Common myeloid progenitor, CD34-positive (primary cell): ENCODE results near the gene TTC28.

Experiments
- CTCF ChIA-PET: fragments of 350-600 bp; sonication (Branson Sonifier 250); formaldehyde crosslinking; loops from one replicate; lab custom pipeline; 2021; ENCODE audit warnings: antibody characterized with exemption; lab: Charles Lee
- POLR2A ChIA-PET: fragments of 350-600 bp; sonication (Branson Sonifier 250); formaldehyde crosslinking; loops from one replicate; lab custom pipeline; 2021; ENCODE audit warnings: antibody characterized with exemption; lab: Charles Lee
- DNase-seq, 3 donors: peaks; one replicate each; pipeline versions ENCODE4 v3.0.0 to v3.0.0-alpha.2; 2013
- H3K27ac ChIP-seq, 2 experiments: 1 replicate in 1 of 2; 2 replicates in 1 of 2; pipeline ENCODE4 v1.7.0; 2013; ENCODE audit warnings: inconsistent platforms in 2 of 2, low read length in 2 of 2, mild to moderate bottlenecking in 2 of 2, low read depth in 1 of 2, moderate library complexity in 1 of 2; ENCODE audit not compliant: severe bottlenecking in 2 of 2, insufficient read depth in 1 of 2, poor library complexity in 1 of 2
- H3K27me3 ChIP-seq, 5 experiments: replicated peaks in 2 of 5; 1 replicate in 3 of 5; 2 replicates in 2 of 5; pipeline versions ENCODE4 v1.6.1 to v1.7.0; 2013; ENCODE audit warnings: low read length in 4 of 5, mild to moderate bottlenecking in 2 of 5, moderate library complexity in 2 of 5, inconsistent platforms in 1 of 5; ENCODE audit not compliant: insufficient read depth in 5 of 5, control insufficient read depth in 4 of 5
- H3K36me3 ChIP-seq, 4 experiments: 1 replicate in 2 of 4; 2 replicates in 2 of 4; pipeline versions ENCODE4 v1.6.1 to v1.7.0; 2013; ENCODE audit warnings: low read length in 3 of 4, control low read depth in 1 of 4, mild to moderate bottlenecking in 1 of 4; ENCODE audit not compliant: control insufficient read depth in 4 of 4, insufficient read depth in 4 of 4
- H3K4me1 ChIP-seq, 4 experiments: 1 replicate in 3 of 4; 2 replicates in 1 of 4; pipeline versions ENCODE4 v1.6.1 to v1.7.1; 2013; ENCODE audit warnings: low read length in 3 of 4, mild to moderate bottlenecking in 3 of 4, control low read depth in 1 of 4, inconsistent platforms in 1 of 4, moderate library complexity in 1 of 4; ENCODE audit not compliant: control insufficient read depth in 4 of 4, insufficient read depth in 4 of 4; ENCODE audit errors: control extremely low read depth in 1 of 4
- H3K4me3 ChIP-seq, 7 experiments: 1 replicate in 4 of 7; 2 replicates in 3 of 7; pipeline versions ENCODE4 v1.5.1 to v1.7.0; 2013; ENCODE audit warnings: mild to moderate bottlenecking in 7 of 7, low read length in 6 of 7, moderate library complexity in 6 of 7, inconsistent platforms in 2 of 7, low read depth in 2 of 7, control low read depth in 1 of 7; ENCODE audit not compliant: insufficient read depth in 4 of 7, control insufficient read depth in 1 of 7; ENCODE audit errors: extremely low read depth in 1 of 7
- H3K9me3 ChIP-seq, 5 experiments: 1 replicate in 4 of 5; 2 replicates in 1 of 5; pipeline versions ENCODE4 v1.6.1 to v1.7.1; 2013; ENCODE audit warnings: low read length in 4 of 5, mild to moderate bottlenecking in 2 of 5, inconsistent platforms in 1 of 5, low read depth in 1 of 5, moderate library complexity in 1 of 5; ENCODE audit not compliant: control insufficient read depth in 4 of 5, insufficient read depth in 2 of 5; ENCODE audit errors: control extremely low read depth in 1 of 5
- WGBS: methylation state at CpG from one replicate; pipeline ENCODE4 v1.1.5; 2013; ENCODE audit not compliant: insufficient coverage; 5-methylcytosine and 5-hydroxymethylcytosine counted together

Gene TTC28

GRCh38 chr22:28282405-28283067 lies 397.1 kb downstream of the TTC28 start:
- DNase-seq = peak in 2 of 3 donors; percentile 2 to 3
- 100% methylated on average over 1 of the region's 3 CpGs for WGBS
- no peaks in the 10 kb centered on the region for H3K36me3 ChIP-seq
- H3K4me3 ChIP-seq = no peak overlapping the region
- no peaks in the 10 kb centered on the region for H3K9me3 ChIP-seq
- H3K27ac ChIP-seq = no peak overlapping the region
- ChIA-PET CTCF (interaction anchor here (1.2 to 2.0 kb wide), 2 partner anchors 12 to 23 kb away, joined by 3 to 5 read pairs; no protein-coding TSS in a partner anchor), POLR2A (interaction anchor here (0.6 kb wide), 1 partner anchor 12 kb away, joined by 3 read pairs; no protein-coding TSS in a partner anchor)
- no peaks in the 10 kb centered on the region for H3K27me3 ChIP-seq
- H3K4me1 ChIP-seq = peaks cover 0 to 15% (median 10%) of the 10 kb centered on the region in 4 experiments

- Histone ChIP-seq H3K36me3 (no peaks in the 10 kb centered on the region), H3K4me3 (no peak overlapping the region), H3K4me1 (peaks cover 0 to 20% (median 11%) of the 10 kb centered on the region in 4 experiments), H3K9me3 (no peaks in the 10 kb centered on the region), H3K27me3 (no peaks in the 10 kb centered on the region), H3K27ac (no peak overlapping the region)
- no peak for DNase-seq
- WGBS = no CpG with 5 or more reads among the region's 2 CpGs
- CTCF ChIA-PET = no interaction called here
- POLR2A ChIA-PET = no interaction called here
Measured at GRCh38 chr22:28279888-28280287, 399.8 kb downstream of the TTC28 start.

- H3K27me3 ChIP-seq = no peaks in the 10 kb centered on the region
- H3K4me1 ChIP-seq = no peaks in the 10 kb centered on the region
- no peak overlapping the region for H3K4me3 ChIP-seq
- H3K27ac ChIP-seq = no peak overlapping the region
- ChIA-PET POLR2A (no interaction called here), CTCF (no interaction called here)
- DNase-seq = no peak
- WGBS = no CpG with 5 or more reads among the region's 2 CpGs
- no peaks in the 10 kb centered on the region for H3K36me3 ChIP-seq
- no peaks in the 10 kb centered on the region for H3K9me3 ChIP-seq
Measured at GRCh38 chr22:28269277-28269676, 410.4 kb downstream of the TTC28 start.

- ChIA-PET CTCF (no interaction called here), POLR2A (no interaction called here)
- no peak for DNase-seq
- H3K9me3 ChIP-seq = no peaks in the 10 kb centered on the region
- H3K27me3 ChIP-seq = no peaks in the 10 kb centered on the region
- no peaks in the 10 kb centered on the region for H3K36me3 ChIP-seq
- WGBS = 96% methylated on average over 5 of the region's 5 CpGs
- H3K4me1 ChIP-seq = no peaks in the 10 kb centered on the region
- H3K4me3 ChIP-seq = no peak overlapping the region
- no peak overlapping the region for H3K27ac ChIP-seq
Measured at GRCh38 chr22:28268850-28269249, 410.8 kb downstream of the TTC28 start.

- H3K27me3 ChIP-seq = no peaks in the 10 kb centered on the region
- H3K9me3 ChIP-seq = no peaks in the 10 kb centered on the region
- no peaks in the 10 kb centered on the region for H3K36me3 ChIP-seq
- H3K27ac ChIP-seq = no peak overlapping the region
- H3K4me1 ChIP-seq = no peaks in the 10 kb centered on the region
- H3K4me3 ChIP-seq = no peak overlapping the region
- WGBS = 96% methylated on average over 2 of the region's 3 CpGs
- no peak for DNase-seq
- ChIA-PET CTCF (no interaction called here), POLR2A (no interaction called here)
Measured at GRCh38 chr22:28268171-28268570, 411.5 kb downstream of the TTC28 start.

- ChIA-PET CTCF (interaction anchor here (1.0 kb wide), 1 partner anchor 11 kb away, joined by 4 read pairs; no protein-coding TSS in a partner anchor), POLR2A (no interaction called here)
- 100% methylated on average over 1 of the region's 2 CpGs for WGBS
Measured at GRCh38 chr22:28260619-28261018, 419.0 kb downstream of the TTC28 start.

GRCh38 chr22:28259774-28260312 lies 419.8 kb downstream of the TTC28 start:
- Histone ChIP-seq H3K27ac (no peak overlapping the region), H3K9me3 (peaks cover 0 to 3% (median 0%) of the 10 kb centered on the region in 5 experiments), H3K4me1 (no peaks in the 10 kb centered on the region), H3K4me3 (no peak overlapping the region), H3K27me3 (no peaks in the 10 kb centered on the region), H3K36me3 (no peaks in the 10 kb centered on the region)
- DNase-seq = no peak
- WGBS = no CpG with 5 or more reads among the region's 2 CpGs
- ChIA-PET POLR2A (no interaction called here), CTCF (interaction anchor here (1.0 to 1.5 kb wide), 3 partner anchors 10 to 23 kb away, joined by 3 to 4 read pairs (median 4); no protein-coding TSS in a partner anchor)

More at GRCh38 chr22:28260619-28261018, 419.0 kb downstream of the TTC28 start:
- Histone ChIP-seq H3K27ac (no peak overlapping the region), H3K36me3 (no peaks in the 10 kb centered on the region), H3K9me3 (peaks cover 0 to 3% (median 0%) of the 10 kb centered on the region in 5 experiments), H3K4me3 (no peak overlapping the region), H3K27me3 (no peaks in the 10 kb centered on the region), H3K4me1 (no peaks in the 10 kb centered on the region)
- no peak for DNase-seq
